ENCODE measurements around the gene JUP. TPM values are rescaled to one million over a fixed set of nuclear protein-coding genes. Genes with fewer than 3 reads are reported as not detected.

JUP gene
- total and polyA plus RNA-seq, 2 of the 13 experiments (the other 11 are each of a cell fraction or from before 2014, with no cell fraction given) = 12.1 to 20.6 TPM

- TF ChIP-seq, protein P1, sequence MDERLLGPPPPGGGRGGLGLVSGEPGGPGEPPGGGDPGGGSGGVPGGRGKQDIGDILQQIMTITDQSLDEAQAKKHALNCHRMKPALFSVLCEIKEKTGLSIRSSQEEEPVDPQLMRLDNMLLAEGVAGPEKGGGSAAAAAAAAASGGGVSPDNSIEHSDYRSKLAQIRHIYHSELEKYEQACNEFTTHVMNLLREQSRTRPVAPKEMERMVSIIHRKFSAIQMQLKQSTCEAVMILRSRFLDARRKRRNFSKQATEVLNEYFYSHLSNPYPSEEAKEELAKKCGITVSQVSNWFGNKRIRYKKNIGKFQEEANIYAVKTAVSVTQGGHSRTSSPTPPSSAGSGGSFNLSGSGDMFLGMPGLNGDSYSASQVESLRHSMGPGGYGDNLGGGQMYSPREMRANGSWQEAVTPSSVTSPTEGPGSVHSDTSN (CRISPR knock-in tag; IDR thresholded peaks at IDR 0.05) = no peak
- TF ChIP-seq HDAC1 (CRISPR knock-in tag; IDR thresholded peaks at IDR 0.05) (no peak), NRL (CRISPR knock-in tag; IDR thresholded peaks at IDR 0.05; ENCODE audit: borderline replicate concordance) (no peak; the same call in 1 of the 2 replicates), ZNF552 (CRISPR knock-in tag; IDR thresholded peaks at IDR 0.05; ENCODE audit: borderline replicate concordance) (no peak), ZEB1 (IDR thresholded peaks at IDR 0.05; ENCODE audit: insufficient replicate concordance, low read depth) (peak; percentile 61), NCOR1 (IDR thresholded peaks at IDR 0.05; ENCODE audit: borderline replicate concordance, low read length) (no peak), ZNF383 (CRISPR knock-in tag; IDR thresholded peaks at IDR 0.05; ENCODE audit: borderline replicate concordance) (no peak), POGK (CRISPR knock-in tag; conservative IDR thresholded peaks at IDR 0.05) (peak; percentile 24; the same call in 1 of the 2 replicates), ZNF550 (CRISPR knock-in tag; IDR thresholded peaks at IDR 0.05; ENCODE audit: borderline replicate concordance) (no peak), PRPF4 (IDR thresholded peaks at IDR 0.05; ENCODE audit: low read depth, low read length, poor library complexity, severe bottlenecking) (no peak), ZNF501 (CRISPR knock-in tag; IDR thresholded peaks at IDR 0.05) (no peak; the same call in 1 of the 2 replicates), TIGD3 (CRISPR knock-in tag; IDR thresholded peaks at IDR 0.05; ENCODE audit: borderline replicate concordance) (no peak), ZSCAN29 (CRISPR knock-in tag; conservative IDR thresholded peaks at IDR 0.05) (no peak), ZNF768 (CRISPR knock-in tag; IDR thresholded peaks at IDR 0.05) (peak; percentile 65), HNRNPL (IDR thresholded peaks at IDR 0.05; ENCODE audit: low read depth, low read length) (no peak), GFI1 (CRISPR knock-in tag; IDR thresholded peaks at IDR 0.05; ENCODE audit: borderline replicate concordance) (no peak), GABPB1 (CRISPR knock-in tag; IDR thresholded peaks at IDR 0.05) (peak; percentile 38; the same call in 1 of the 2 replicates), GATAD2A (CRISPR knock-in tag; IDR thresholded peaks at IDR 0.05) (peak; percentile 75), DNMT3B (CRISPR knock-in tag; conservative IDR thresholded peaks at IDR 0.05) (no peak; the same call in 1 of the 2 replicates), ZNF616 (CRISPR knock-in tag; IDR thresholded peaks at IDR 0.05; ENCODE audit: low read depth) (no peak), GLI4 (CRISPR knock-in tag; IDR thresholded peaks at IDR 0.05; ENCODE audit: borderline replicate concordance) (no peak), ZNF326 (CRISPR knock-in tag; IDR thresholded peaks at IDR 0.05; ENCODE audit: borderline replicate concordance) (no peak), GTF2F1 (IDR thresholded peaks at IDR 0.05; ENCODE audit: low read length) (no peak)
- TF ChIP-seq, protein P2, sequence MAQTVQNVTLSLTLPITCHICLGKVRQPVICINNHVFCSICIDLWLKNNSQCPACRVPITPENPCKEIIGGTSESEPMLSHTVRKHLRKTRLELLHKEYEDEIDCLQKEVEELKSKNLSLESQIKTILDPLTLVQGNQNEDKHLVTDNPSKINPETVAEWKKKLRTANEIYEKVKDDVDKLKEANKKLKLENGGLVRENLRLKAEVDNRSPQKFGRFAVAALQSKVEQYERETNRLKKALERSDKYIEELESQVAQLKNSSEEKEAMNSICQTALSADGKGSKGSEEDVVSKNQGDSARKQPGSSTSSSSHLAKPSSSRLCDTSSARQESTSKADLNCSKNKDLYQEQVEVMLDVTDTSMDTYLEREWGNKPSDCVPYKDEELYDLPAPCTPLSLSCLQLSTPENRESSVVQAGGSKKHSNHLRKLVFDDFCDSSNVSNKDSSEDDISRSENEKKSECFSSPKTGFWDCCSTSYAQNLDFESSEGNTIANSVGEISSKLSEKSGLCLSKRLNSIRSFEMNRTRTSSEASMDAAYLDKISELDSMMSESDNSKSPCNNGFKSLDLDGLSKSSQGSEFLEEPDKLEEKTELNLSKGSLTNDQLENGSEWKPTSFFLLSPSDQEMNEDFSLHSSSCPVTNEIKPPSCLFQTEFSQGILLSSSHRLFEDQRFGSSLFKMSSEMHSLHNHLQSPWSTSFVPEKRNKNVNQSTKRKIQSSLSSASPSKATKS (CRISPR knock-in tag; IDR thresholded peaks at IDR 0.05) = no peak
These were observed 48.3 kb downstream of the JUP start (continued) for GRCh38 chr17:41738077-41738800.
